HT1080 (cell line): ENCODE measurements around the gene CYTH1. TPM values are rescaled to one million over a fixed set of nuclear protein-coding genes. Genes with fewer than 3 reads are reported as not detected.
"Not testable (repeated sequence)": the region's sequence is repeated elsewhere in the genome, so short reads cannot be mapped to it uniquely, and the experiment has no call there.

Source experiments
- DNase-seq: peaks from one replicate; pipeline ENCODE4 v3.0.0-alpha.2; 2015; ENCODE audit warnings: low read depth
- total RNA-seq: library from RNA; depleted of rRNA; stranded (reverse); fragments of >200 nt; shearing (Covaris generic); gene quantifications from 2 replicates; pipeline ENCODE4 v1.2.3, GENCODE V29; 2014

Gene CYTH1
- total RNA-seq, 1 experiment from 2014 or later, result 13.4 TPM

DNA sequence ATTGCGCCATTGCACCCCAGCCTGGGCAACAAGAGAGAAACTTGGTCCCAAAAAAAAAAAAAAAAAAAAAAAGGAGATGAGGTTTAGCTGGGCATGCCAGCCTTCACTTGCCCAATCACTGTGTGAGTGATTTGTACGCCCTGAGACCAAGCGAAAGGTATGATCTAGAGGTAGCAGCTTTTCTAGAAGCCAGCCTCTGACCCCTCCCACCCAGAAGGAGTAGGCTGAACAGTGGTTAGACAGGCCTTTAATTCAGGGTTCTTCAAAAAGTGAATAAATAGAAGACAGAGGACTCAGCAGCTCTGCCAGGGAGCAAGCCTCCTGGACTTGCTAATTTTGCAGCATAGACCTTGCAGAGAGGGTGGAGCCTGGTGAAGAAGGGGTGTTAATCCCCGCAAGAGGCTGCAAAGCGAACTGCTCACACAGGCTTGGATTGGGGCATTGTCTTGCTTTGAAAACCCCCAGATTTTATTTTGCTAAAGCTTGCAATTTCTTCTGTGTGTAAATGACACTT lies 7.1 kb upstream of the CYTH1 start:
- DNase-seq, result no peak

DNA sequence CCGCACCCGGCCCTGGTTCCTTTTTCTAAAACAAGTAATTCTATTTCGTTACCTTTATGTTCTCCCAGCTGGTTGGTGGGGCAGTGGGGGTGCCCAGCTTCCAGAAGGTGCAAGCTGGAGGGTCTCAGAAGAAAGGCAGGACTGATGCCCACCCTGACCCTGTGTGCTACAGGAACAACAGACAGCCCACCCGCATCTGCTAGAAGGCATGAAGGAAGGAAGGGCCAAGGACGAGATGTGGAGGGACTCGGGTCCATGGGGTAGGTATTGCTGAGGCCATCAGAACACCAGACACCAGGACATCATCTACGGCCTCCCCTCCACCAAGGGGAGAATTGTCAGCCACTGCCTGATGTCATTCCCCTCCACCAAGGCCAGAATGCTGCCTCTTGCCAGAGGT lies 6.4 kb upstream of the CYTH1 start:
- DNase-seq, result no peak

DNA sequence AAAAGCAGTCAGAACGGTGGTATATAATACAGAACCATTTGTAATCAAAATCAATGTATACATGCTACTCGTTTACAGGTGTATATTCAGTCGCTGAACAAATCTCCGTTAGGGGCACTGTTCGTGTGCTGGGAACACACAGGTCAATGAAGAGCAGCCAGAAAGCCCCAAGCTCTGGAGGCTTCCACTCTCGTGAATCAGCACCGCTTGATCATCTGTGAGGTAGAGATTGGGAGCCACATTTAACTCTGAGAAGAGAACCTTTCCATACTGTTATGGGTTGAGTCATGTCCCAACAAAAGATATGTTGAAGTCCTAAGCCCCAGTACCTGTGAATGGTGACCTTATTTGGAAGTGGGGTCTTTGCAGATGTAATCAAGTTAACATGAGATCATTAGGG lies 5.4 kb upstream of the CYTH1 start:
- no peak for DNase-seq

DNA sequence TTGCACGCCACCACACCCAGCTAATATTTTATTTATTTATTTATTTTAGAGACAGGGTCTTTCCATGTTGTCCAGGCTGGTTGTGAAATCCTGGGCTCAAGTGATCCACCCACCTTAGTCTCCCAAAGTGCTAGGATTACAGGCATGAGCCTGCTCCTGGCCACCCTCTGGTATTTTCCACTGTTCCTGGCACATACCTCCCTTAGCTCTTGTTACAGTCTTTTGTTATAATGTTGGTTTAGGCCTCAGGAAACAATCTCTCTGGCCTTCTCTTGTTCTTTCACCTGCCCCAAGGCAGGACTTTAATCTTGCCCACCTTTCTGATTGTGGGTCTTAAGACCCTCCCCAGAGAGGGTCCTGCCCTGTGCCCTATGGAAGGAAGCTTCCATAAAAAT lies 3.6 kb upstream of the CYTH1 start:
- no peak for DNase-seq

DNA sequence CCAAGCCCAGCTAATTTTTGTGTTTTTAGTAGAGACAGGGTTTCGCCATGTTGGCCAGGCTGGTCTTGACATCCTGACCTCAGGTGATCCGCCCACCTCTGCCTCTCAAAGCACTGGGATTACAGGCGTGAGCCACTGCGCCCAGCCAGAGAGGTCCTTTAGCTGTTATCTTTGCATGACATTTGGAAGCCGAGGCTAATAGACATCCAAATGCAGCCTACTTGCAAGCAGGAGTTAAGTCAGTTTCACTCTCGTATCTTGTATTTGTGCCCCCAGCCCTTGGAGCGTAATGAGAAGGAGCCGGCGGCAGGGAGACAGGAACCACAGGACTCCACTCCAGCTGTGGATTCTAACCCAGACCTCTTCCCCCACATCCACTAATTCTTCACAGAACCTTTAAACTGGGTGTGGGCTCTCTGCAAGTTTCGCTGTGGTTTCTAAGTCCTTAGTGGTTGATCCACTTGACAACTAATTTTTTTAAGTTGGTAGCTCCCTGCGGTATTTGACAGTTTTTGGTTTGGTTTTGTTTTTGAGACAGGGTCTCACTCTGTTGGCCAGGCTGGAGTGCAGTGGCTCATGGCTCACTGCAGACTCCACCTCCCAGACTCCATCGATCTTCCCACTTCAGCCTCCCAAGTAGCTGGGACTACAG lies 3.1 kb upstream of the CYTH1 start:
- no peak for DNase-seq

DNA sequence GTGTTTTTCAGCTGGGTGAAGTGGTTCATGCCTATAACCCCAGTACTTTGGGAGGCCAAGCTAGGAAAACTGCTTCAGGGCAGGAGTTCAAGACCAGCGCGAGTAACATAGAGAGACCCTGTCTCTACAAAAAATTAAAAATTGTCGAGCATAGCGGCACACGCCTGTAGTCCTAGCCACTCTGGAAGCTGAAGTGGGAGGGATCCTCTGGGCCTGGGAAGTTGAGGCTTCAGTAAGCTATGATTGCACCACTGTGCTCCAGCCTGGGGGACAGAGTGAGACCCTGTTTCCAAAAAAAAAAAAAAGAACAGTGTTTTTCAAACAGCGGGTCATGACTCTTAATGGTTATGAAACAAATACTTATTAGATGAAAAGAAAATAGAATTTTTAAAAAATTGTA lies 2.3 kb upstream of the CYTH1 start:
- no peak for DNase-seq

DNA sequence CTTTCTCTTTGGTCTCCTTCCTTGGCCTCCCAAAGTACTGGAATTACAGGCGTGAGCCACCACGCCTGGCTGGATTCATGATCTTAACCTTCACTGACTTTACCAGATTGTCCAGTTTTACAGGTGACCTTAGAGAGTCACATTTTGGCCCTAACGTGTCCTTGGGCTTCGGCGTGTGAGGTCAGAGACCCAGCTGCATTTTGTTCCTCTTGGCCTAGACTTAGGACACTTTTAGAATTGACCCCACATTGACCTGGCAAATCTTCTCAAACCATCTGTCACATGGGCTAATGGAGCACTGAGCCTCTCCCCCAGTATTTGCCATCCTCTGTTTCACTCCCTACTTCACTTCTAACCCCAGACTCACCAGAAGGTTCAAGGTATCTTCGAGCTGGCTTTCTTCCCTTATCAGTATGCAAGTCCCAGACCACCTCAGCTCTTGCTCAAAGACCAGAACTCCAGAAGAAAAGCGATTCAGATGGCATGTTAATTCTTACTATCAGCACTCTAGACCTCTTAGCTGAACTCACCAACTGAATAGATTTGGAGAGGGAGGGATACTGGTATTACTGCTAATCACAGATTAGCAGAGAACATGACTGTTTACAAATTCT lies 1.7 kb upstream of the CYTH1 start:
- DNase-seq, result no peak

DNA sequence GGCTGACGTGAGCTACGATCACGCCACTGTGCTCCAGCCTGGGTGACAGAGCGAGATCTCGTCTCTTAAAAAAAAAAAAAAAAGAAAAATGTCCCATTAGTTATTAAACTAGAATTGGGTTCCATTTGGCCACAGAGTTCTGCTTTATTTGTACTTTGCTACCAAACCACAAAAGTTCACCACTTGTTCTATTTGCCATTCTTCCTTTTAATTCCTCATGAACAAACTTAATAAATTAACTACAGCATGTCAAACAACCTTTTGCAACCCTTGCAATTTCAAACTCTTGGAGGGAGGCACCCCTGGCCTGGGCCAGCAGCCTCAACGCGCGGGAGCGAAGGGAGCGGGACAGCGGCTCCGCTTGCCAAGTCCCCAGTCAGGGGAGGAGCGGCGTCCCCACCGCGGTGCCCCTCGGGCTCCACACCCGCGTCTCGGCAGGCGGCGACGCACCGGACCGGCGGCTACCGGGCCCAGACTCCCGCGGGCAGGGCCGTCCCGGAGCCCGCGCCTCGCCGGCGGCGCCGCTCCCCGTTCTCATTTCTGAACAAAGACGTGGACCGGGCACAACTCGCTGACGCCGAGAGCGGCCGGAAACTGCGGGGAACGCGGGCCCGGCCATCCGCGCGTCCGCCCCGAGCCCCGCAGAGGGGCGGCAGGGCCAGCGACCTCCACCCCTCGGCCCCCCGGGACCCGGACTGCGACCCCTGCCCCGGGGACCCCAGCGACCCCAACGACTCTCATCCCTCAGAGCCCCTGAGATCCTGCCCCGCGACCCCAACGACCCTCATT lies 775 bp downstream of the CYTH1 start:
- no peak for DNase-seq

DNA sequence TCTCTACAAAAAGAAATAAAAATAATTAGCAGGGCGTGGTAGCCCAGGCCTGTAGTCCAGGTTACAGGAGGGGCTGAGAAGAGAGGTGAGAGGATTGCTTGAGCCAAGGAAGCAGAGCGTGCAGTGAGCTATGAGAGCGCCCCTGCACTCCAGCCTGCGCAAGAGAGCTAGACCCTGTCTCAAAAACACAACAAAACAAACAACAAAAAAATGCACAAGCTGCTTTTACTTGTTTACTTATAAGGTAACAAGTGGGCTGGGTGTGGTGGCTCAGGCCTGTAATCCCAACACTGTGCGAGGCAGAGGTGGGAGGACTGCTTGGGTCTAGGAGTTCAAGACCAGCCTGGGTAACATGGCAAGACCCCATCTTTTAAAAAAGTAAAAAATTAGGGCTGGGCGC lies 1.7 kb downstream of the CYTH1 start:
- no peak for DNase-seq

DNA sequence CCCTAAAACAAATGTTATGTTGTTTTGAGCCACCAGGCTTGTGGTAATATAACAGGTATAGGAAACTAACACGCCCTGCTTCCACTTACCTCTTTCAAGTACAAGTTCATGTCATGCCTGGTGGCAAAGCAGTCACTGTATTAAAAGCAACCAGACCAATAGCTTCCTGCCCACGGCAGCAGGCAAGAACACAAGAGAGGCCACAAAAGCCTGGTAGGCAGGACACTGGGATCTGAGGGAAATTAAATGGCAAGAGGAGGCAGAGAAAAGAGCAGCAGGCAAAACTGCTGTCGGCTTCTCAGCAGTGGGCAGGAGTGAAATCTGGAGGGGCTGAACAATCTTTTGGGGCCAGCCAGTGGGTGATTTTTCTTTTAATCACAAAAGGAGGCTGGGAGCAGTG lies 2.2 kb downstream of the CYTH1 start:
- no peak for DNase-seq

DNA sequence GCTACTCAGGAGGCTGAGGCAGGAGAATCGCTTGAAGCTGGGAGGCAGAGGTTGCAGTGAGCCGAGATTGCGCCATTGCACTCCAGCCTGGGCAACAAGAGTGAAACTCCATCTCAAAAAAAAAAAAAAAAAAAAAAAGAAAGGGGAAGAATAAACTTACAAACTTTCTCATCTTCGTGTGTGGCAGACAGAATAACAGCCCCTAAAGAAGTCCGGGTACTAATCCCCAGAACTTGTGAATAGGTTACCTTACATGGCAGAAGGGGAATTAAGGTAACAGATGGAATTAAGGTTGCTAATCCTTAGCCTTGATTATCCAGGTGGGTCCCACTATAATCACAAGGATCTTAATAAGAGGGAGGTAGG lies 2.8 kb downstream of the CYTH1 start:
- not testable (repeated sequence) for DNase-seq

DNA sequence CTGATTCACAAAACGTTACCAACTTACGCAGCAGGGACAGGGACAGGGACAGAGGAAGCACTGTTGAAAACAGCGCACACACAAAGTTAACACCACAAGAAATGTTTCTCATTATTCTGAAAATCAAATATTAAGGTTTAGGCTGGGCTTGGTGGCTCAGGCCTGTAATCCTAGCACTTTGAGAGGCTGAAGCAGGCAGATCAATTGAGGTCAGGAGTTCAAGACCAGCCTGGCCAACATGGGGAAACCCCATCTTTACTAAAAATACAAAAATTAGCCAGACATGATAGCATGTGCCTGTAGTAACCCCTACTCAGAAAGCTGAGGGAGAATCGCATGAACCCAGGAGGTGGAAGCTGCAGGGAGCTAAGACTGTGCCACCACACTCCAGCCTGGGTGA lies 4.2 kb downstream of the CYTH1 start:
- no peak for DNase-seq

DNA sequence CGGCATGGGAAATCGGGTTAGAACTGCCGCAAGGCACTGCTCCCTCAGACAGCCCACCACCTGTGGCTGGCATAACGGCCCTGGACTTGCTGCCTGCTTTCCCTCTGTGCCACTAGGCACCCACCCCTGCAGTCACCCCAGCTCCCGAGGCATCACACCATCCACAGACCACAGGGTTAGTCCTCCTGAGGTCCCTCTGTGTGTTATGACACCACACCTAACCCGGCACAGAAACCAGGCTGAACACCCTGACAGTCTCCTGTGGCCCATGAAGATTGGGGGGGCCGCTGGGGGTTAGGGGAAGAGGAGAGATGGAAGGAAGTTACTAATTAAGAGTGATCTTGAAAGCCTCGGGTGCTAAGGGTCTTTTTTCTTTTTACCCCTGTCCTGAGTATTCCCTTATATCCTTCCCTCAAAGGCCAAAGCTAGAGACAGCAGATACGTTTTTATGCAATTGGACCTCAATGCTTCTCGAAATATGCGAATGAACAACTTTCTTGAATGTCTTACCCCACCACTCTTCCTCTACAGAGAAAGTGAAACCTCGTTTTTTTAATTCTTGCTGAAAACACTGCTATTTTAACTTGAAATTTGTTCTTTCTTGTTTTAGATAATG lies 7.0 kb downstream of the CYTH1 start:
- no peak for DNase-seq

DNA sequence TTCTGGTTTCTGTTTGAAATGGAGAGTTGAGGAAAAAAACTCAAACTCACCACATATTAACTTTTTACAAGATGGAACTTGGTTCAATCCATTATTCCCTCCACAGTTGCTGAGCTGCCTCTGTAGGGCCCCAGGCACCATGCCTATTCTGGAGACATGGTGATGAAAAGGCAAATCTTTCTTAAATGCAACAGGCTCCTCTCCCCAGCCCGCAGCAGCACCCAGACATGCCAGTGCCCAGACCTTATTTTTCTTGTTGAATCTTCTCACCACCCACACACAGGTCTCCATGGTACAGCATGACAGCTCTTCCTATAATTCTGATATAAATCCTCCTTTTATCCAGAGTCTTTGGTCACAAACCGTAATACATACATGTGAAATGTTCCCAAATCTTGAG lies 7.6 kb downstream of the CYTH1 start:
- no peak for DNase-seq

DNA sequence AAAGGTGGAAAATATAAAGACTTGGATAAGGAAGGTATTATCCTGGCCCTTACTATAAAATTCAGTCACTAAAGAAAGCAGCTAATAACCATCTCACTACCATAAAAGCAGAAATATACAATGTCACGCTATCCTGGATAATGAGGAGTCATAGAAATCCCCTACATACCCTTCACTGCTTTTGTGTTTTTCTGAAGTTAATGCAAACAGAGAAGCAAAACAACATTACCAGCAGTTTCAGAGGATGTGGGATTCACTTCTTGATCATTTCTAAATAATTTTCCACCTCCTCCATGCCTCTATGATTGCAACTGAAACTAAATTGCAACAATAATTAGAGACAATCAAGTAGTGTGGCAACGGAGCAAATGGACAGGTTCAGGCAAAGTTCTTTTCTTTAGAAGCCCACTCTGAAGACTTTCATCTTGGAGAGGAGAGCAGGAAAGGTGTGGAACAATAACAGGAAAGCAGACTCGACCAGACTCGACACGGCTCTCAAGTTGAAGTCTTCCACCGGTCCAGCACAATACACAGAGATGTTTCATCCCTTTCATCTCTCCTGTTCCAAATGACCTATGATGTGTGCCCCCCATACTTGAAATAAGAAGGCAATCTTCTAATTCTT lies 10.2 kb downstream of the CYTH1 start:
- DNase-seq, result no peak

DNA sequence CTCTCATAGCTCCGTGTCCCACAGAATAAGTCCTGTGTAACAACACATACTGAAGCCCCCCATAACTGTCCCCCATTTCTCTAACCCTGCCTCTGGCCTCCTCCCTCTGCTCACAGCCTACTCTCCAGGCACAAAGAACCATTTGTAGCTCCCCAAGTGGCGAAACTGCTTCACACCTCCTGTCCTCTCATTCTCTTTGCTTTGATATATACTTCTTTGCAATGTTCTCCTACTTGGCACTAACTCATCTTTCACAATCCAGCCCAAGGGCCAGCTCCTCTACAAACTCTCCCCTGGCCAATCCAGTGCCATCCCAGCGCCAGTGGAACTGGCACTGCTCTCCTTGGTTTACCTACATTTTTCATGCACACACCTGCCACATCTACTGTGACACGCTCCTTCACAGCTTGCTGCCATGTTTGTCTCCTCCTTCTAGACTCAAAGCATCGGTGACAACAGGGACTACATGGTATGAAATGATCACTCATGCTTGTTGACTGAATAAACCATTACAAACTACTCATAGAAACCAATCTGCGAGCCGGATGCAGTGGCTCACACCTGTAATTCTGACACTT lies 12.8 kb downstream of the CYTH1 start:
- no peak for DNase-seq

DNA sequence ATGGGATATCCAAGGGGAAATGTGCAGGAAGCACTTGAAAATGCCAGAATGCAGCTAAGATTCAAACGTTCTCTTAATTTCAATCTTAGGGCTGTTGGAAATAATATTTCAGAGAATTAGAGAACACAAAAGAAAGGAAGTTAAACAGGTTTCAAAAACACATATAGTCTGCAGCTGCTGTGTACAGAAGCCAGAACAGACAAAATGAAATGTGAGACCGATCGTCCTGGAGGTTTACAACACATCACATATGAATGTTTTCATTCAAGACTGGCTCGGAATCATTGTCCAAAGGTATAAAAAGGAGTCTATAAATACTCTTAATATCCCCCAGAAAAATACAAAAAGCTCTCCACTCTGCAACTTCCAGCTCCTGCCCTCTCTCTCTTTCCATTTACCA lies 14.3 kb downstream of the CYTH1 start:
- DNase-seq, result no peak

DNA sequence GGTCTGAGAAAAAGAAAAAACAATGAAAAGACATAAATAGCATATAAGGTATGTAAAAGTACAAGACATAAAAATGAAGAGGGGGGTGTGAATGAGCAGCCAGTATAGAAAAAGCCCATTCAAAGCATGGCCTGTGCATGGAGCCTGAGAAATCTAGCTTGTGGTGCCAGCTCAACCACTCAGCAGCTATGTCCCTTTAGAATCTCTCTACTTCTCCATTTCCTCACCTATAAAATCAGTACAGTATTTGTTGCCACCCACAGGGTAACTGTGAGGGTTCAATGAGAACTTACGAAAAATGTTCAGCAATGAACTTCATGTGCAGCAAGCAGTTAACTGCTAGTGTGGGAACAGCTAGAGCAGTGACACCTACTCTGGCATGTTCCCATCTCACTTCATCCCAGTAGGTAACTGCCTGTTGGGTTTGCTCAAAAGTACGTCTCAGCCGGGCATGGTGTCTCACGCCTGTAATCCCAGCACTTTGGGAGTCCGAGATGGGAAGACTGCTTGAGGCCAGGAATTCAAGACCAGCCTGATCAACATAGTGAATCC lies 15.3 kb downstream of the CYTH1 start:
- DNase-seq, result no peak

DNA sequence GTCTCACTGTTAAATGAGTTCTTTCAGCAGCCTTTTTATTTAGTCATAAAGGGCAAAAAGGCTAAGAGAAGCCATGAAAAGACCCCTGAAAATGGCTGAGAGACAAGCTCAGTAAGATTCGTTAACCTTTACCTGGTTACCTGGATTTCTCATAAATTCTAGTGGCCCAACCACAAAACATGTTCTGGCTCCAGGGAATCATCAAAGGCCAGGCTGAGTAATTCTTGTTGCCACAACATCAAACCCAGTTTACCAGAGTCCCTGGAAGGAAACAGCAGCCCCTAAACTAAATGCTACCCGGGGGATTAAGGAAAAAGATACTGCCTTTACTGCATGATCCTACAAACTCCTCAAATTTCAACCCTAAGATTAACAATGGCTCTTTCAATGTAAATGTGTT lies 15.8 kb downstream of the CYTH1 start:
- no peak for DNase-seq

DNA sequence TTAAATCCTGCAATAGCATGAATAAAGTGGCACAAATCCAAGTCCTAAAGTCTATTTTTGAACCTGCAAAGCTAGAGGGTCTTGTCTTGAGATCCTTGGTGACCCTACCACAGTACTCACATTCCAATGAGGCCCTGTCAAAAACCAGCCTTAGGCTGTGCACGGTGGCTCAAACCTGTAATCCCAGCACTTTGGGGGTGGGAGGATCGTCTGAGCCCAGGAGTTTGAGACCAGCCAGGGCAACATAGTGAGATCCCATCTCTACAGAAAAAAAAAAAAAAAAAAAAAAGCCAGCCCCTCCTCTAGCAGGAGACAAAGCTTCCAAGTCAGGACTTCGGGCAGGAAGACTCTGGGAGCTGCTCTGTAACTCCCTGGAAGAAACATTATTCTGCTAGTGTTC lies 16.3 kb downstream of the CYTH1 start:
- no peak for DNase-seq

DNA sequence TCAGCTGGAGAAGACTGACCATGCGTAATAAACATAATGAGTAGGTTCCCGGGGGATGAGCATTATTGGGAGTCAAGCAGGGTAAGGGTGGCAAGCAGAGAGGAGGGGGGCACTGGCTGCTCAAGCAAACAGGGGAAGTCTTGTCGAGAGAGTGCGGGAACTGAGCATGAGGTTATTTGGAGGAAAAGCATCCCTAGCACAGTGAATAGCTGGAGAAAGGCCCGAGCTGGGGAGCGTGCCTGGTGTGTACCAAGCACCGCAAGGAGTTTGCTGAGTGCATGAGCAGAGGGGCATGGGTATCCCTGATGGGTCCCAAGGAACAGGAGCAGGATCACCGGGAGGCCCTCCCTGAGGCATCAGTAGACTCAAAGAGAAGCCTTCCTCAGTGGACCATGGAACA lies 17.2 kb downstream of the CYTH1 start:
- no peak for DNase-seq
